DMS114 treated with DMSO at 0.1 percent for 48 hours (cell line): Measurements from ENCODE around the gene B3GALT5.
"Not testable (repeated sequence)": the region's sequence is repeated elsewhere in the genome, so short reads cannot be mapped to it uniquely, and the experiment has no call there.

Experiments used
- DNase-seq: peaks from one replicate; lab custom pipeline; 2025; ENCODE audit not compliant: unreplicated experiment; lab: John Stamatoyannopoulos, UW

B3GALT5 gene

DNA sequence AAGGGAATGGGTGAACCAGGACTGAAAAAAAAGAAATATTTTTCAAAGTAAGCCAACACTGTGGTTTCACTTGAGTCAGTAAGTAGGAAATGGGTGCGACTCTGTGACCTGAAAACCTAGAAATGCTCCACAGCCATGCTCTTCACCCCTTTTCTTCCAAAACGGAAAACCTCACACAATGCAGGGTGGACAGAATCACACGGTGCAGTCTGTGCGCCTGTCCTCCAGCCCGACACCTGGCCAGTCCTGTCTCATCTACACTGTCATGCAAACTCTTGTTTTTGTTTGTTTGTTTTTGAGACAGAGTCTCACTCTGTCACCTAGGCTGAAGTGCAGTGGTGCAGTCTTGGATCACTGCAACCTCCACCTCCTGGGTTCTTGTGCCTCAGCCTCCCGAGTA, 53.3 kb downstream of the B3GALT5 start:
- DNase-seq, result no peak

DNA sequence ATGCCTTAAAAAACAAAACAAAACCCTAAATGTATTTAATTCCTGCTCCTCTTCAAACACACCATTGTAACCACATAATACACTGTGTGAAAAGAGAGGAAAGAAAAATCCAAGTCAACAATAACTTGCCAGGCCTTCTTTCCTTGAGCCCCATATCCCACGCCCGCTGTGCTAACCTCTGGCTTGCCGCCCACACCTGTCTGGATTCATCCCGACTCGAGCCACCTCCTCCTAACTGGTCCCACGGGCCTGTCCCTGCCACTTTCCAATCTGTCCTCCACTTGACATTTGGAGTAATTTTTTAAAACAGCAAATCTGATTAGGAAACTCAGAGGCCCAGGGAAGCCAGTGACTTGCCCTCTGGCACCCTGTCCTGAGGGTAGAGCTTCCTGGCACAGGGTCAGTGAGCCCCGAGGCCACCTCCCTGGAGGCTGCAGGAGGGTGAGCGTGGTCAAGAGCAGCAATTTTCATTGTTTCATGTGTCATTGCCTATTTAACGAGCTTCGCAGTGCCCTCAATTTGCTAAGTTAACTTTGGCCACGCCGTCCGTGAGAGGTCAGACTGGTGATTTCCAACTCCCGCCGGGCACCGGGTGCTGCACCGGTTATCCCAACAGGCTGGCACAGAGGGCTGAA, 54.1 kb downstream of the B3GALT5 start:
- no peak for DNase-seq

DNA sequence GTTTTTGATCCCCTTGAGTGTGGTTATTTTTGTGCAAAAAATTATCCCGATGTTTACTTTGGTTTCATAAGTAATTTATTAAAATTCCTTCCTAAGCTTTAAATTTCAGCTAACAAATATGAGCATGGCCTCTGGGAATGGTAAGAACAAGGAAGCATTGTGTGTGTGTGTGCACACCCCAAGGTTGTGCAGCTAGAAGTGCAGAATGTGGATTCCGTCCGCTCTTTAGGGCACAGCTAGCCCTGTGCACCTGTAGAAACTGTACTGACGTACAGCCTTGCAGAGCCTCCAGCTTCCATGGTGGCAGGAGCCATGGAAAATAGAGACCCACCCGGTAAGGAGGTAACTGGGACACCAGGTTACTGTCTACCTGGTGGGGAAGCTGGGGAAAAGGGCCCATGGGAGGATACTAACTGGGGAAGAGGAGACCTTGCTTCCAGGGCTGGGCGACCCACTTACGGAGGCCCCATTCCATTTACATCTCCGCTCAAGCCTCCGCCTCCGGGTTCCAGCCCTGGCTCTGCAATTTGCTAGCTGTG, 54.7 kb downstream of the B3GALT5 start:
- no peak for DNase-seq

DNA sequence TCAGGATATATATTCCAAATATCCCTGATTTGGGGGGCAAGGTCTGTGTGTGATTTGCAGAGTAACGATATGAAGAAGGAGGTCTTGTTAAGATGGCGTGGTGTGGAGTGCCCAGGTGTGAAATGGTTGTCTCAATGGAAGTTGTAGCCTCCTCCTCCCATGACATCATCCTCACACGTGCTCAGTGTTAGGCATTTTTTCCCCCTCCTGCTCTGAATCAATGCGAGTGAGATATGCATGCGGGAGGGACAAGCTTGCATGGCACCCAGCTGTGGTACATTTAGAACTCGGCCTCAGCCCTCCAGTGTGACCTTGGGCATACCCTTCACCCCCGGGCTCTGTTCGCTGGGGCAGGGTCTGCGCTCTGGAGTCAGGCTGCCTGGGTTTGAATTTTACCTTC, 55.6 kb downstream of the B3GALT5 start:
- DNase-seq, result no peak

DNA sequence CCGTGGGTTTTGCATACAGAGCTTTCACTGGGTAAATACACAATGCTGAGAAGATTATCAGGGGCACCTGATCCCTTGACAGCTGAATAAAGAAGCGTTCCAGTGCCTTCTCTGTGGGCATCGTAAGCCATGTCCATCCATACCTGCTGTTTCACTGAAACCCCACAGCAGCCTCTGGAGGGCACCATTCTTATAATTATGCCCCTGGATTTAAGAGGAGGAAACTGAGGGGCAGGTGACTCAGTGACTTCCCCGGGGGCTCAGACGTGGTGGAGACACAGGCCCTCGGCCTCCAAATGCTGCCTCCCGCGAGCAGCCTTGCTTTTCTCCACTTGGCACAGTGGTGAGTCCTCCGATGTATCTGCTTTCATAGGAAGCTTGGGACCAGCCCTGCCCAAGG, 56.7 kb downstream of the B3GALT5 start:
- no peak for DNase-seq

DNA sequence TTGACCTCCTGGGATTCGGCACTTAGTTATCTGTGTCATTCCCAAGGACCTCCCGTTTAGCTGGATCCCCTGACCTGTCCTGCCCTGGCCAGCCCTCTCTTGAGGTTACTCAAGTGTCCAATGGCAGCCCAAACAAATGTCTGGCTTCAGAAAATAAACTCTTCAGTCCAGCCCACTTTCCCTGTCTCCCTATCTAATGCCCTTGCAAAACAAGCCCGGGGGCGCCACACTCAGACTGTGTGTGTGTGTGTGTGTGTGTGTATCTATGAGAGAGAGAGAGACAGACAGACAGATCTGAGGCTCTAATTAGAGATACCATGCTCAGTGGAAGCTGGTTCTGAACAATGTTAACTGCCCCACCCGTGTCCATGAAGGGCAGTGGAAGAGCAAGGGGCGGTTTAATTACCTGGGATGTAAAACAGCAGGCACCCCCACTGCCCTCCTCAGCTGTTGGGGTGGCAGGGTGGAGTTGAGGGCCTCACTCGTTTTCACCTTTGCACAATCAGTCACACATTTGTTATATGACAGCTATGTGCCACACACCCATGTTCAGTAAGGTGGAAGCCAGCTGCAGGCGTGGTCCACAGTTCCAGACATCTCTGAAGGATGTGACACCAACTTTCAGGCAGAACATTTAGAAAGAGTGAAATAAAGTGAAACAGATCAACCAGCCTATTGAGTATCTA, 57.4 kb downstream of the B3GALT5 start:
- no peak for DNase-seq

DNA sequence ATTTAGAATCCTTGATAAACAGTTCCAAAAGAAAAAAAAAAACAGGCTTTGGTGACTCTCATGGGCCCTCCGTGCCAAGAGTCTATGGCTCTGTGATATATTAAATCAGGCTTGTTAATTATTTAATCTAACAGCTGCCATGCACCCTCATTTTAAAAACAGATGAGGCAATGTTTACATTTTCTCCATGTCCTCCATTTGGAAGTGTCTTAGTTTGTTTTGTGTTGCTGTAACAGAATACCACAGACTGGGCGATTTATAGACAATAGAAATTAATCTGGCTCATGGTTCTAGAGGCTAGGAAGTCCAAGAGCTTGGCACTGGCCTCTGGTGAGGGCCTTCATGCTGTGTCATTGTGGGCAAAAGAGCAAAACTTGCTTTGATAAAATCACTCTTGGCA, 58.0 kb downstream of the B3GALT5 start:
- no peak for DNase-seq

DNA sequence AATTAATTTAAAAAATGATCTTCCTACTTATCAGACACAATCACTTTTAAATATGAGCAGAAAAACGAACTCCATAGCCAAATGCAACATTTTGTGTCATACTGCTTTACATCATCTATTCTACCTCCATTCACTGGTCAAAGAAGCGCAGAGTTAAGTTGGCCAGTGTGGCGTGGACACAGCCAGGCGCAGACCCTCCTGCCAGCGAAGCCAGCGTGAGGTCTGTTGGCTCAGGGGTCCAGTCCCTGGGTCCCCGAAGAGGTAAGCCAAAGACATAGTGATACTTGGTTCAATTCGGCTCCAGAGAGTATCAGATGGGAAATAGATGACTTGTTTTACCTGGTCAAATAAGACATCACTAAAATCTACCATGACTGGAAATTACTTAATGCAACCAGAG, 59.2 kb downstream of the B3GALT5 start:
- no peak for DNase-seq

DNA sequence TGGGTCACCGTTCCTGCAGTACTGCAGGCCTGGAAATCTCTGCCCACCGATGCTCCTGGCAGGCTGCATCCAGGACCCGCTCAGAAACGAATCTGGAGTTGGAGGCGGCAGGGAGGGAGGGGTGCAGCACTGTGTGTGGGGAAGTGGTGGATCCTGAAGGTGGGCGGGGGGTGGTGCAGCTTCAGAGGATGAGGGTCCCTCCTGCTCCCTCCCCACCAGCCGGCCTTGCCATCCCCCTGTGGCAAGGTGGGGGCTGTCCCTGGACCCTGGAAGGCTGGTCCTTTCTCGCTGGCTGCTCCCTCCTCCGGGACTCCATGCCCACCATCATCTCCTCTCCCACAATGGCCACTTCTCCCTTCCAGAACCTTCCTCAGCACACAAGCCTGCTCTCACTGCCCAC, 60.4 kb downstream of the B3GALT5 start:
- DNase-seq, result no peak

DNA sequence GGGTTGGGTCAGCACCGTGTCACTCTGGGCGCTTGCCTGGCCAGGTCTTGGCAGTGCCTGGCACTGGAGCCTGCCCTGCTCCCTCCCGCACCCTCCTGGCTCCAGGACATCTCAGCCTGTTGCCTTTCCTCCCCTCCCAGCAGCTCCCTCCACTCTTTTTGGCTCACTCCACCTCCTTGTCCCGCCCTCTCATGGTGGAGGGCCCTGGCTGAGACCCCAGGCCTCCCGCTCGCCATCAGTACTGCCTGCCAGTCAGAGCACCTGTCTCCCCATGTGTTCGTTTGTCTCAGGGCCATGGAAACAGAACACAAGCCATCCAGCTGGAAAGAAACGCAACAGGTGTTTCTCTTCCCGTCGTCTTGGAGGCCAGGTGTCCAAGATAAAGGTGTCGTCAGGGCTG, 61.0 kb downstream of the B3GALT5 start:
- DNase-seq, result no peak

DNA sequence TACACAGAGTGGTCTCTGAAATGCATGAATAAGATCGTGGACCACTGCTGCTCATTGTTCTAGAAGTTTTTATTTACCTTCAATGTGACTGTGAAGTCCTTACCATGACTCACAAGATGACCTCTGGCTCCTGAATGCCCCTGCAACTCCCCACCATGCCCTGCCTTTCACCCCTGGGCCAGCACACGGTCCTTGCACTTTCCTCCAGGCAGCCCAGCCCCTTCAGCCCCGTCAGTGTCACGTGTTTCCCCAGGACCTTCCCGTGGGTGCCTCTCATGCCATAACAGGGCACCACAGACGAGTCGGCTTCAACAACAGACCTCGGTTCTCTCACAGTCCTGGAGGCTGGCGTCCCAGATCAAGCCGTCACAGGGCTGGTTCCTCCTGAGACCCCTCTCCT, 62.1 kb downstream of the B3GALT5 start:
- no peak for DNase-seq

DNA sequence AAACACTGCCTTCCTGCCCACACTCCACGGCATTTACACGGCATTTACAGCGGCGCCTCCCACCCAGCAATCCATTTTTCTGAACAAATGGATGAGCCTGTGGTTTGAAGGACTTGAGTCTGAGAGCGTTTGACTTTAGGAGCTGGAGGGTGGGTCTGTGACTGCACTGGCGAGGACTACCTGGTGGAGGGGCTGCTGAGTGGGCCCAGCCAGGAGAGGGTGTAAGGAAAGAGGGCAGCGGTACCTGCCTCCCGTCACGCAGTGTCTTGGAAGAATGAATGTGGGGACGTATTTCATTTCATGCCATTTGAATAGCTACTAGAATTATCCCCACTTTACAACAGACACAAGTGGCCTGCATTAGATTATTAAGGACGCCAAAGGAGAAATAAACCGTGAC, 62.9 kb downstream of the B3GALT5 start:
- DNase-seq, result no peak

DNA sequence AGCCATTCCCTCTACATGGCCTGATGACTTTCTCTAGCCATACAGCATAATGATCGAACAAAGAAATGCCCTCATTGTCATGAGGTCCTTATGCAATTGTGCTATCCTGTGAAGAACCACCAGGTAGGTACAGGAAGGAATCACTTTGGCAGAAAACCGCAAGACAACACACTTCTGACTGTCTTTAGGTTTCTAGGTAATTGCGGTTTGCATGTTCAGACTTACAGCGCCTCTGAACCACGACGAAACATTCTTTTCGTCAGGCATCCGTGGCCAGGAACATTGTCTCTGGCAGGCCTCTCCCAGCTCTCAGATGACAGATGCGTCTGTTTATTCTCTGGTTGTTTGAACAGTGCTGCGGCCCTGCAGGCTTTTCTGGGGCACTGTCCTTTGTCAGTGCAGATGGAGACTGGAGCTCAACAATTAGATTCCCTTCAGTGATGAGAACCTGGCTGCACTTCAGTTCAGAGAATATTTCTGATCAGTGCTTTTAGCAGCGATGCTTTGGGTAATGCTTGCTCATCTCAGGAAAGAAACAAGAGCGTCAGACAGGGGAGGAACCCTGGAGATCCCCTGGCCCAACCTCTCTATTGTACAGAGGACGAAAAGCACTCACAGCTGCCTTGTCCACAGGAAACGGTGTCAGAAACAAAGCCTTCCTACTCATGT, 63.4 kb downstream of the B3GALT5 start:
- no peak for DNase-seq

DNA sequence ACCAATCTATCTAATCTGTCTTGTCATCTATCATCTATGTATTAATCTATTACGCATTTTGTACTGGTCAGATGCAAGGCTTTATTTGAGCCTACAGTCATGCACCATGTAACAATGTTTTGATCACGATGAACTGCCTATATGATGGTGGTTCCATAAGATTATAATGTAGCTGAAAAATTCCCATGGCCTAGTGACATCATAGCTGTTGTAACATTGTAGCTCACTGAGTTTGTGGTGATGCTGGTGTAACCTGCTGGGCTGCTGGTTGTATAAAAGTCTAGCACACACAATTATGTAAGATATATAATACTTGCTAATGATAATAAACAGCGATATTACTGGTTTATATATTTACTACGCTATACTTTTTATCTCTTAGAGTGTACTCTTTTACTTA, 67.5 kb downstream of the B3GALT5 start:
- no peak for DNase-seq

DNA sequence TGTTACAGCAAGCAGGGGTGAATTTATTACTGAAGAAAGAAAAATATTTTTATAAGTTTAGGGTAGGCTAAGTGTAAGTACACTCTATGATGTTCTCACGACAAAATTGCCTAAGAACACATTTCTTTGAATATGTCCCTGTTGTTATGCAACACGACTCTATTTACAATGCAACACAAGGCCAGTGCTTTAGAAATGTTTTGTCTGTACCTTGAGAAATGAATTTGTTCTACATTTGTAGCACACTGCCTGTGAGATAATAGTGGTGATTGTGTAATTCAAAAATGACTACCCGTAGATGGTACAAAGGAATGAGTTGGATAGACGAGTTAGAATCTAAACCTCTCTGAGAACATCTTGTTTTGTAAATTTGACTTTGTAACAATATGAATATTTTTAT, 68.5 kb downstream of the B3GALT5 start:
- no peak for DNase-seq

DNA sequence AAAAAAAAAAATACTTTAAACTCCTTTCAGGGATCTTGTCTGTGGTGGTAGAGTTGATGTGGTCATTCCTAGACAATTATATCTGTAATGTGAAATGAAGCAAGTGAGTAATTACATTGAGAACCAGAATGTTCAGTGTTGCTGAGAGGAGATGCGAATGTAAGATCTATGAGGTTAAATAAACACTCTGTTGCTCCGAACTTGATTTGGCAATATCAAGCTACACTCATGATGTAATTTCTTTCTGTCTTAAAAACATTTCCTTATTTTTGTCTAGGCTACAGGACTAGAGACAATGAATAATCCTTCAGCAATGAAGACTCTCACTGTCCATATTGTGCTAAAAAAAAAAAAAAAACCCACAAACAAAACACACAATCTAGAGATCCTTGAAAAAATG, 69.1 kb downstream of the B3GALT5 start:
- no peak for DNase-seq

DNA sequence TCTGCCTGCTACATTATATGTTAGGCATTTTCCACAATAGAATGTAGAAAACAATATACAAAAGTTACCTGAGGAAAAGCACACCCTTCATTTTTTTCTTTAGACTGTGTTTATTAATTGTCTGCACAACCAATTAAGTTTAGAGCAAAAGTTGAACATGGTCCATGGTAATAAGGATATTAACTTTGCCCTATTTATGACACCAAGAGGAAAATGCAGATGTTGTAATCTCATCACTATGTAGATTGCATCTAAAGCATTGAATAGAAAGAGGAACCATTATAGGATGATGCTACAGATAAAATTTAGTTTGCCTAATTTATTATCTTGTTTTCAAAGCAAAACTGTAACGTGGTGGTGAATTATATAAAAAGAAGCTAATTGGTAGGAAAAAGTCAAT, 72.5 kb downstream of the B3GALT5 start:
- DNase-seq, result no peak

DNA sequence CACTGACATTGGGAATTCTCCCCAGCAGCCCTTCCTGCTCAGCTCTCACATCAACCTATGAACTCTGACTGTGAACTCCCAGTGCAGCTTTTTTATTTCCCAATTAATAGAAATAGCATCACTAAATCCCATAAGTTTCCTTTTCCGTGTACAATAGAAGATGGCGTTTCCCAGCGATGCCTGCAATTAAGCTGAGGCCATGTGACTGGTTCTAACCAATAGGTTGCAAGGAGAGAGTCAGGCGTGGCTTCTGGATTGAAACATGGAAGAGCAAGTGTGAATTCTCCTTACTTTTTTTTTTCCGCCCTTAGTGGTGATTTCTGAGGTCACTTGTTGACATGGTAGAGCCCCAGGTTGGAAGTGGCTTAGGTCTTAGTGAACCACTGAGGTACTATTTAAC, 73.3 kb downstream of the B3GALT5 start:
- DNase-seq, result no peak

DNA sequence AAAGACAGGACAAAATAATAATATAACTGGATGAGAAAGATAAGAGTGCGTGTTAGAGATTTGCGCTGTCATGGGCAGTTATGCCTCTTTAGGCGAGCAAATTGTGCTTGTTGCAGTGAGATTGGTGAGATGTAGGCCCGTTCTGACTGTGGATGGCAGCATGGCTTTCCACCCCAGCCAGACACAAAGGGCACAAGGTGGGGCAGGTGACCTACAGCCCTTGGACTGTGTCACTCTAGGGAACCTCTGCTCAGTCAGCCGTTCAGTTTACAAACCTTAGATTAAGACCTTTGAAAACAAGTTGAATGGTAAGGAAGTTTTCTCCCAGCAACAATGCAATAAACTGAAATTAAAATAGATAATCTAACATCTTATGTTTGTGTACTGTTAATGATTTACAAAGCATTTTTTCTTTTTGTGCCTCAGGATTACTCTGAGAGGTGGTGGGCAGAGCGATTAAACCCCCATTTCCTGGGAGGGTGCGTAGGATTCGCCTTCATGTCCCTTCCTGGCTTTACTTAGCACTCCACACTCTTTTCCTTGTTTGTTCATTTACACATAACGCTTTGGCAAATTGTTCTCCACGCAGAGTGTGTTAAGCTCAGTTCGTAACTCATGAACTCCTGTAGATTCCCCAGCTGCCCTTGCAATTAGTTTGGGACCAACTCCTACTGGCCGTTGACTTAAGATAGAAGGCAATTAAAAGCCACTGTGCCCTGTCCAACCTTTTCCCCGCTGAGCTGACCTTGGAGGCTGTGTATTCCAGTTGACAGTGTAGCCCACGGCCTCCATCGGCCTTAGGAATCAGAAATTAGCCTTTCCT, 74.1 kb downstream of the B3GALT5 start:
- DNase-seq, result no peak

DNA sequence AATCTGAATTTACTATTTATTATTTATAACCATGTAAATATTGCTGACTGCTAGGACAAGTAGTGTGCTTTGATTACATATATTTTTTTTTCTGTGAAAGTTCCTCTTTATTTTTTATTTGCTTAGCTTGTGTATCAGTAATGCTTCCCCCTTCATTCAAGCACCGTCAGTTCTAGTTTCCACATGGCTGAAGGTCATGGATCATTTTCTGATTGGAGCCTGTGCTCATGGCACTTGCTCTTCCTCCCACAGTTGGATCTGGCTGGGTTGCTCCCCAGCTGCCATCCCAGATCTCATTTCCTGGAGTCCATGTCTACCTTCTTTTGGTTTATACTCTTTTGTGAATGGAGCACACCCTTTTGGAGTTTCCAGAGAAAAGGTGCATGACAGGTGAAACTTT, 75.3 kb downstream of the B3GALT5 start:
- DNase-seq, result no peak

DNA sequence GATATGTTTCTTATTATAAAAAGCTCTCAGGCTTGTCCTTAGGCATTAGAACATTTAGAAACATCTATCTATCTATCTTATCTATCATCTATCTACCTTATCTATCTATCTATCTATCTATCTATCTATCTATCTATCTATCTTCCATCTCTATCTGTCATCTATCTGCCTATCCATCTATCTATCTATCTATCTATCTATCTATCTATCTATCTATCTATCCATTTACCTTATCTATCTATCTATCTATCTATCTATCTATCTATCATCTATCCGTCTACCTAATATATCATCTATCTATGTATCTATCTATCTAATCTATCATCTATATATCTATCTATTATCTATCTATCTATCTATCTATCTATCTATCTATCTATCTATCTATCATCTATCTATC, 77.1 kb downstream of the B3GALT5 start:
- not testable (repeated sequence) for DNase-seq
